ENCODE measurements around the gene GALNT8. TPM values are rescaled to one million over a fixed set of nuclear protein-coding genes. Genes with fewer than 3 reads are reported as not detected.

Gene GALNT8
- total RNA-seq, 5 donors from 2014 or later (not counting 1 experiment from before 2014, with no cell fraction given), result 0.41 to 2.9 (median 1.5) TPM

DNA sequence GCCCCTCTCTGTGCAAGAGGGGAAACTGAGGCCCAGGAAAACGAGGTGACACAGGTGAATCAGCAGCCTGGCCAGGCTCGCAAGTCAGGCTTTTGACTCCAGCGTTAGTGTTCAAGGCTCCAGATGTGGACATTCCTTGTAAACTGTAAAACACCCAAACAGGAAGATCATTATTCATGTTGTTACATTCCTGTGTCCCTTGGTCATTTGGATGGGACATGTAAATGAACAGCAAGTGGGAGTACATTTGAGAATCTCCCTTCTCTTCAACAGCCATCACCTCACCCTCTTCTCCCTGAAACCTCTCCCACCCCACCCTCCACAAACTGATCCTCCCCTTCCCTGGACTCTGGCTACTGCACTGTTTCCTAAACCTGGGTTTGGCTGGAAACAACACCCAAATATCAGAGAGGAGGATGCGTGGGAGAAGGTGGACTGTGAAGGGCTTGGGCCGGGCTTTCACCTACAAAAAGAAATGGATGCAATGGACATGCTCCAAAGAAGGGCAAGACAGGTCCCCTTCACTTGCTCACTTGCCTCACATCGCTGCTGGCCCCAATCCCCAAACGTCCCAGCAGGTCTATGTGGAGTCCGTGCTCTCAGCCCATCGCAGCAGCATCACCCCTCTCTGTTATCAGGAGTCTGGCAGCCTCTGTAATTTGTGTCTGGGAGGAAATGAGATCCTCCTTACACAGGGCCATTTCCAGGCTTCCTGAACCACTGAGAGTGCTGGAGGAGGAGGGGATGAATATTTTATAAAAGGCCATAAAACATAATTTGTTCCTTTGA is 76.7 kb downstream of the GALNT8 start:
- H3K27ac ChIP-seq (ENCODE audit: low read length), result no peak overlapping the region
- Mint-ChIP-seq H3K4me3 (no peak overlapping the region), H3K27me3 (peaks cover 18 to 37% of the 10 kb centered on the region in 2 donors), H3K4me1 (no peaks in the 10 kb centered on the region), H3K9me3 (no peaks in the 10 kb centered on the region), H3K36me3 (no peaks in the 10 kb centered on the region), H3K27ac (no peak overlapping the region)
- DNase-seq (no peak), ATAC-seq (replicated peaks in 1 of 4) (no peak)
- H3K9me3 ChIP-seq, result no peaks in the 10 kb centered on the region
- H3K27me3 ChIP-seq (replicated peaks in 1 of 2; ENCODE audit: control insufficient read depth in 2 of 2, extremely low read depth in 1 of 2, insufficient read depth in 2 of 2, low read length in 1 of 2), result peaks cover 5% of the 10 kb centered on the region in 2 experiments
- H3K4me3 ChIP-seq (ENCODE audit: control insufficient read depth in 1 of 2, extremely low read depth in 1 of 2, low read length in 1 of 2), result no peak overlapping the region
- POLR2A ChIA-PET, result no interaction called here
- 100% methylated on average over 1 of the region's 9 CpGs for WGBS (ENCODE audit: insufficient coverage)
- no peaks in the 10 kb centered on the region for H3K4me1 ChIP-seq (ENCODE audit: control insufficient read depth in 1 of 2, extremely low read depth in 1 of 2, insufficient read depth in 2 of 2, low read length in 2 of 2)
- no peaks in the 10 kb centered on the region for H3K36me3 ChIP-seq (ENCODE audit: control insufficient read depth in 2 of 2, extremely low read depth in 1 of 2, insufficient read depth in 1 of 2, low read length in 1 of 2)
- CTCF ChIA-PET, result interaction anchor here in 1 of 2 donors (0.6 kb wide), 1 partner anchor 1115 kb away, joined by 4 read pairs; no protein-coding TSS in a partner anchor

DNA sequence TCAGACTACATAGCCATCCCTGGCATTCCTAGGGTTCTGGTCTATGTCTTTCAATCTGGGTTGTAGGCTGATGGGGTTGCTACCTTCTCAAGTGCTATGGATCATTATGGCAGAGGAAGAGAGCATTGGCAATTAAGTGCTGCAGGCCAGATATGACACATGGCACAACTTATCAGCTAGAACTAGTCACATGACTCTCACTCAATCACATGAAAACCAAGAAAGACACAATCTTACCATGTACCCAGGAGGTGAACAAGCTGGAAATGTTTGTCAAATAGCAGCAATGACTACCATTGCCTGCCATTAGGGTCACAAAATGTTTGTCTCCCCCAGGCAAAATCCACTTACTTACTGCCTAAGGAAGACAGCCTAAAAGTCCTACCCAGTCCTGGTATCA is 80.4 kb downstream of the GALNT8 start:
- Histone ChIP-seq H3K27ac (ENCODE audit: low read length) (no peak overlapping the region), H3K4me1 (ENCODE audit: control insufficient read depth in 1 of 2, extremely low read depth in 1 of 2, insufficient read depth in 2 of 2, low read length in 2 of 2) (no peaks in the 10 kb centered on the region), H3K4me3 (ENCODE audit: control insufficient read depth in 1 of 2, extremely low read depth in 1 of 2, low read length in 1 of 2) (no peak overlapping the region), H3K36me3 (ENCODE audit: control insufficient read depth in 2 of 2, extremely low read depth in 1 of 2, insufficient read depth in 1 of 2, low read length in 1 of 2) (no peaks in the 10 kb centered on the region), H3K27me3 (replicated peaks in 1 of 2; ENCODE audit: control insufficient read depth in 2 of 2, extremely low read depth in 1 of 2, insufficient read depth in 2 of 2, low read length in 1 of 2) (peaks cover 5 to 7% of the 10 kb centered on the region in 2 experiments), H3K9me3 (no peaks in the 10 kb centered on the region)
- Mint-ChIP-seq H3K36me3 (no peaks in the 10 kb centered on the region), H3K4me3 (no peak overlapping the region), H3K4me1 (no peaks in the 10 kb centered on the region), H3K27me3 (peaks cover 16 to 32% of the 10 kb centered on the region in 2 donors), H3K27ac (no peak overlapping the region), H3K9me3 (no peaks in the 10 kb centered on the region)
- POLR2A ChIA-PET, result no interaction called here
- CTCF ChIA-PET, result no interaction called here
- no peak for DNase-seq
- no peak for ATAC-seq (replicated peaks in 1 of 4)

DNA sequence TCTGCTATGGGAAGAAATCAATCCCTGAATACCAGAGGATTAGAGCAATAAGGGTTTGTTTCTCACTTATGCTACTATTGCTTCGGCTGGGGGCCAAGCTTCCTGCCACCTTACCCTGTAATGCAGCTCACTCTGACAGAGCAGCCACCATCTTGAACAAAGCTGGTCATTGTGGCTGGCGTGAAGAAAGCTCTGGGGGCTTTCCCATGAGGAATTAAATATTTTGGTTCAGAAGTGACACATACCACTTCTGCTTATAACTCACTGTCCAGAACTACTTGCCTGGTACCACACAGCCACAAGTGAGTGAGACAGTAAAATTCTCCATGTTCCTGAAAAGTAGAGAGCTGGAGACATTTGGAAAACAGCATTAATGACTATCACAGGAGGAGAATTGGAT is 82.6 kb downstream of the GALNT8 start:
- Mint-ChIP-seq H3K27me3 (peaks cover 8 to 37% of the 10 kb centered on the region in 2 donors), H3K9me3 (no peaks in the 10 kb centered on the region), H3K4me3 (no peak overlapping the region), H3K36me3 (no peaks in the 10 kb centered on the region), H3K4me1 (peaks cover 15 to 18% (median 17%) of the 10 kb centered on the region in 3 donors), H3K27ac (no peak overlapping the region)
- Histone ChIP-seq H3K27ac (ENCODE audit: low read length) (no peak overlapping the region), H3K4me3 (ENCODE audit: control insufficient read depth in 1 of 2, extremely low read depth in 1 of 2, low read length in 1 of 2) (no peak overlapping the region), H3K36me3 (ENCODE audit: control insufficient read depth in 2 of 2, extremely low read depth in 1 of 2, insufficient read depth in 1 of 2, low read length in 1 of 2) (no peaks in the 10 kb centered on the region), H3K4me1 (ENCODE audit: control insufficient read depth in 1 of 2, extremely low read depth in 1 of 2, insufficient read depth in 2 of 2, low read length in 2 of 2) (peaks cover 6 to 15% of the 10 kb centered on the region in 2 experiments), H3K27me3 (replicated peaks in 1 of 2; ENCODE audit: control insufficient read depth in 2 of 2, extremely low read depth in 1 of 2, insufficient read depth in 2 of 2, low read length in 1 of 2) (peaks cover 5 to 13% of the 10 kb centered on the region in 2 experiments), H3K9me3 (no peaks in the 10 kb centered on the region)
- whole genome bisulfite sequencing (ENCODE audit: insufficient coverage), result no CpG with 5 or more reads among the region's 2 CpGs
- no peak for DNase-seq
- ChIA-PET POLR2A (no interaction called here), CTCF (no interaction called here)
- no peak for ATAC-seq (replicated peaks in 1 of 4)

GRCh38 chr12:4806439-4807115 is 86.4 kb downstream of the GALNT8 start:
- H3K27ac Mint-ChIP-seq, result peak overlapping the region; percentile 32 to 35
- no peaks in the 10 kb centered on the region for H3K9me3 Mint-ChIP-seq
- H3K4me3 ChIP-seq (ENCODE audit: control insufficient read depth in 1 of 2, extremely low read depth in 1 of 2, low read length in 1 of 2), result no peak overlapping the region
- WGBS (ENCODE audit: insufficient coverage), result 72% methylated on average over 4 of the region's 8 CpGs
- peaks cover 33 to 46% (median 40%) of the 10 kb centered on the region in 3 donors for H3K4me1 Mint-ChIP-seq
- ATAC-seq (replicated peaks in 1 of 4), result no peak
- H3K36me3 ChIP-seq (ENCODE audit: control insufficient read depth in 2 of 2, extremely low read depth in 1 of 2, insufficient read depth in 1 of 2, low read length in 1 of 2), result no peaks in the 10 kb centered on the region
- H3K9me3 ChIP-seq, result no peaks in the 10 kb centered on the region
- no peak for DNase-seq
- ChIA-PET CTCF (interaction anchor here in 1 of 2 donors (1.1 kb wide), 2 partner anchors 28 to 43 kb away, joined by 3 read pairs; no protein-coding TSS in a partner anchor), POLR2A (interaction anchor here in 1 of 2 donors (0.6 kb wide), 1 partner anchor 13 kb away, joined by 4 read pairs; no protein-coding TSS in a partner anchor)
- no peaks in the 10 kb centered on the region for H3K36me3 Mint-ChIP-seq
- no peak overlapping the region for H3K27ac ChIP-seq (ENCODE audit: low read length)
- peaks cover 21 to 37% of the 10 kb centered on the region in 2 donors for H3K27me3 Mint-ChIP-seq
- peak overlapping the region; percentile 10 to 40 (median 13) for H3K4me3 Mint-ChIP-seq
- peaks cover 0 to 34% of the 10 kb centered on the region in 2 experiments for H3K27me3 ChIP-seq (replicated peaks in 1 of 2; ENCODE audit: control insufficient read depth in 2 of 2, extremely low read depth in 1 of 2, insufficient read depth in 2 of 2, low read length in 1 of 2)
- H3K4me1 ChIP-seq (ENCODE audit: control insufficient read depth in 1 of 2, extremely low read depth in 1 of 2, insufficient read depth in 2 of 2, low read length in 2 of 2), result peaks cover 9 to 41% of the 10 kb centered on the region in 2 experiments

GRCh38 chr12:4807116-4807783 is 87.0 kb downstream of the GALNT8 start:
- Histone ChIP-seq H3K9me3 (no peaks in the 10 kb centered on the region), H3K4me3 (ENCODE audit: control insufficient read depth in 1 of 2, extremely low read depth in 1 of 2, low read length in 1 of 2) (no peak overlapping the region), H3K4me1 (ENCODE audit: control insufficient read depth in 1 of 2, extremely low read depth in 1 of 2, insufficient read depth in 2 of 2, low read length in 2 of 2) (peaks cover 9 to 41% of the 10 kb centered on the region in 2 experiments), H3K27me3 (replicated peaks in 1 of 2; ENCODE audit: control insufficient read depth in 2 of 2, extremely low read depth in 1 of 2, insufficient read depth in 2 of 2, low read length in 1 of 2) (peaks cover 0 to 34% of the 10 kb centered on the region in 2 experiments), H3K36me3 (ENCODE audit: control insufficient read depth in 2 of 2, extremely low read depth in 1 of 2, insufficient read depth in 1 of 2, low read length in 1 of 2) (no peaks in the 10 kb centered on the region), H3K27ac (ENCODE audit: low read length) (no peak overlapping the region)
- POLR2A ChIA-PET, result no interaction called here
- ATAC-seq (replicated peaks in 1 of 4) (peak; percentile 35 to 57 (median 53)), DNase-seq (peak in 1 of 35 experiments; percentile 31)
- Mint-ChIP-seq H3K4me3 (peak overlapping the region; percentile 13 to 78 (median 40)), H3K36me3 (no peaks in the 10 kb centered on the region), H3K9me3 (no peaks in the 10 kb centered on the region), H3K4me1 (peaks cover 33 to 48% (median 43%) of the 10 kb centered on the region in 3 donors), H3K27me3 (peaks cover 28 to 41% of the 10 kb centered on the region in 2 donors), H3K27ac (peak overlapping the region; percentile 33 to 35)
- 0% methylated on average over 2 of the region's 6 CpGs for WGBS (ENCODE audit: insufficient coverage)
- CTCF ChIA-PET, result interaction anchor here (0.5 to 1.1 kb wide), 4 partner anchors 15 to 1738 kb away, joined by 3 to 4 read pairs (median 3); no protein-coding TSS in a partner anchor

GRCh38 chr12:4807813-4808212 is 87.6 kb downstream of the GALNT8 start:
- Mint-ChIP-seq H3K4me3 (peak overlapping the region in 2 of 3 donors; percentile 10 to 78), H3K27me3 (peaks cover 28 to 41% of the 10 kb centered on the region in 2 donors), H3K9me3 (no peaks in the 10 kb centered on the region), H3K36me3 (no peaks in the 10 kb centered on the region), H3K27ac (peak overlapping the region; percentile 9 to 33), H3K4me1 (peaks cover 33 to 48% (median 43%) of the 10 kb centered on the region in 3 donors)
- ChIA-PET CTCF (interaction anchor here in 1 of 2 donors (0.6 kb wide), 1 partner anchor 14 kb away, joined by 3 read pairs; no protein-coding TSS in a partner anchor), POLR2A (no interaction called here)
- Histone ChIP-seq H3K4me1 (ENCODE audit: control insufficient read depth in 1 of 2, extremely low read depth in 1 of 2, insufficient read depth in 2 of 2, low read length in 2 of 2) (peaks cover 9 to 41% of the 10 kb centered on the region in 2 experiments), H3K36me3 (ENCODE audit: control insufficient read depth in 2 of 2, extremely low read depth in 1 of 2, insufficient read depth in 1 of 2, low read length in 1 of 2) (no peaks in the 10 kb centered on the region), H3K27me3 (replicated peaks in 1 of 2; ENCODE audit: control insufficient read depth in 2 of 2, extremely low read depth in 1 of 2, insufficient read depth in 2 of 2, low read length in 1 of 2) (peaks cover 0 to 34% of the 10 kb centered on the region in 2 experiments), H3K4me3 (ENCODE audit: control insufficient read depth in 1 of 2, extremely low read depth in 1 of 2, low read length in 1 of 2) (no peak overlapping the region), H3K27ac (ENCODE audit: low read length) (no peak overlapping the region), H3K9me3 (no peaks in the 10 kb centered on the region)
- 0% methylated on average over 2 of the region's 2 CpGs for WGBS (ENCODE audit: insufficient coverage)
- DNase-seq, result peak in 1 of 35 experiments; percentile 37
- ATAC-seq (replicated peaks in 1 of 4), result peak in 3 of 4 experiments; percentile 36 to 63 (median 61)

All from T-cell (primary cell).